ENCODE measurements around the gene UBA6. TPM values are rescaled to one million over a fixed set of nuclear protein-coding genes. Genes with fewer than 3 reads are reported as not detected.

UBA6 gene
- total RNA-seq, 1 experiment from 2014 or later = 59.4 TPM

GRCh38 chr4:67608027-67608426, 92.9 kb downstream of the UBA6 start:
- Histone ChIP-seq H3K4me1 (ENCODE audit: control insufficient read depth, insufficient read depth, low read length) (no peaks in the 10 kb centered on the region), H3K9me3 (ENCODE audit: control insufficient read depth, insufficient read depth, low read depth, low read length) (no peaks in the 10 kb centered on the region), H3K27me3 (ENCODE audit: control insufficient read depth, insufficient read depth, low read length) (no peaks in the 10 kb centered on the region), H3K27ac (ENCODE audit: low read length) (no peak overlapping the region), H3K36me3 (ENCODE audit: control insufficient read depth, insufficient read depth, low read length) (no peaks in the 10 kb centered on the region), H3K4me3 (ENCODE audit: low read depth in 2 of 2, low read length in 2 of 2) (no peak overlapping the region)
- DNase-seq (ENCODE audit: low read depth, low spot score) (no peak), ATAC-seq (no peak)
- no peak for TF ChIP-seq TCF7L2 (IDR thresholded peaks at IDR 0.05; ENCODE audit: low read depth, low read length)
- no peak for TF ChIP-seq SIN3A (IDR thresholded peaks at IDR 0.05; ENCODE audit: borderline replicate concordance, insufficient read depth, low read depth, low read length)
- no peak for TF ChIP-seq REST (IDR thresholded peaks at IDR 0.05; ENCODE audit: insufficient read depth in 1 of 2, low read depth in 2 of 2, low read length in 1 of 2)
- TF ChIP-seq POLR2AphosphoS5 (IDR thresholded peaks at IDR 0.05; ENCODE audit: low read depth, low read length) = no peak
- TF ChIP-seq, protein P1, sequence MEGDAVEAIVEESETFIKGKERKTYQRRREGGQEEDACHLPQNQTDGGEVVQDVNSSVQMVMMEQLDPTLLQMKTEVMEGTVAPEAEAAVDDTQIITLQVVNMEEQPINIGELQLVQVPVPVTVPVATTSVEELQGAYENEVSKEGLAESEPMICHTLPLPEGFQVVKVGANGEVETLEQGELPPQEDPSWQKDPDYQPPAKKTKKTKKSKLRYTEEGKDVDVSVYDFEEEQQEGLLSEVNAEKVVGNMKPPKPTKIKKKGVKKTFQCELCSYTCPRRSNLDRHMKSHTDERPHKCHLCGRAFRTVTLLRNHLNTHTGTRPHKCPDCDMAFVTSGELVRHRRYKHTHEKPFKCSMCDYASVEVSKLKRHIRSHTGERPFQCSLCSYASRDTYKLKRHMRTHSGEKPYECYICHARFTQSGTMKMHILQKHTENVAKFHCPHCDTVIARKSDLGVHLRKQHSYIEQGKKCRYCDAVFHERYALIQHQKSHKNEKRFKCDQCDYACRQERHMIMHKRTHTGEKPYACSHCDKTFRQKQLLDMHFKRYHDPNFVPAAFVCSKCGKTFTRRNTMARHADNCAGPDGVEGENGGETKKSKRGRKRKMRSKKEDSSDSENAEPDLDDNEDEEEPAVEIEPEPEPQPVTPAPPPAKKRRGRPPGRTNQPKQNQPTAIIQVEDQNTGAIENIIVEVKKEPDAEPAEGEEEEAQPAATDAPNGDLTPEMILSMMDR (IDR thresholded peaks at IDR 0.05) = no peak
- intact Hi-C loops (cut with micrococcal nuclease; ENCODE audit: unreplicated experiment) (no loop called here), in situ Hi-C loops (cut with HindIII; ENCODE audit: low pct_unique_long_range_greater_than_20kb, low sequenced_read_pairs) (no loop called here)
- BruUV-seq (replicated peaks) = no TSS peak
- CTCF ChIA-PET = no interaction called here
- POLR2A ChIA-PET = no interaction called here

GRCh38 chr4:67604749-67605148, 96.2 kb downstream of the UBA6 start:
- TF ChIP-seq TCF7L2 (IDR thresholded peaks at IDR 0.05; ENCODE audit: low read depth, low read length) (no peak), POLR2AphosphoS5 (IDR thresholded peaks at IDR 0.05; ENCODE audit: low read depth, low read length) (no peak), SIN3A (IDR thresholded peaks at IDR 0.05; ENCODE audit: borderline replicate concordance, insufficient read depth, low read depth, low read length) (no peak), REST (IDR thresholded peaks at IDR 0.05; ENCODE audit: insufficient read depth in 1 of 2, low read depth in 2 of 2, low read length in 1 of 2) (no peak)
- TF ChIP-seq, protein P1 (IDR thresholded peaks at IDR 0.05) = no peak

More at GRCh38 chr4:67604749-67605148, 96.2 kb downstream of the UBA6 start:
- ChIA-PET CTCF (no interaction called here), POLR2A (no interaction called here)
- BruUV-seq (replicated peaks) = no TSS peak
- intact Hi-C loops (cut with micrococcal nuclease; ENCODE audit: unreplicated experiment) = no loop called here
- in situ Hi-C loops (cut with HindIII; ENCODE audit: low pct_unique_long_range_greater_than_20kb, low sequenced_read_pairs) = no loop called here
- no peaks in the 10 kb centered on the region for H3K9me3 ChIP-seq (ENCODE audit: control insufficient read depth, insufficient read depth, low read depth, low read length)
- H3K36me3 ChIP-seq (ENCODE audit: control insufficient read depth, insufficient read depth, low read length) = no peaks in the 10 kb centered on the region
- ATAC-seq = no peak
- no peak overlapping the region for H3K27ac ChIP-seq (ENCODE audit: low read length)
- H3K4me3 ChIP-seq (ENCODE audit: low read depth in 2 of 2, low read length in 2 of 2) = no peak overlapping the region
- no peaks in the 10 kb centered on the region for H3K27me3 ChIP-seq (ENCODE audit: control insufficient read depth, insufficient read depth, low read length)
- no peak for DNase-seq (ENCODE audit: low read depth, low spot score)
- H3K4me1 ChIP-seq (ENCODE audit: control insufficient read depth, insufficient read depth, low read length) = no peaks in the 10 kb centered on the region
